Epithelial cell of proximal tubule (primary cell): Measurements from ENCODE around the gene COMMD2. TPM values are rescaled to one million over a fixed set of nuclear protein-coding genes. Genes with fewer than 3 reads are reported as not detected.

ENCODE experiments used
- DNase-seq: peaks from one replicate; pipeline ENCODE4 v3.0.0-alpha.2; 2011; ENCODE audit warnings: low read depth
- H3K4me3 ChIP-seq: 2 replicates; pipeline ENCODE4 v1.5.1; 2011; ENCODE audit warnings: low read depth, mild to moderate bottlenecking, low read length
- total RNA-seq: library from RNA; depleted of rRNA; stranded (reverse); fragments of >200 nt; gene quantifications from 2 replicates; pipeline ENCODE4 v1.2.3, GENCODE V29; 2015
- TF ChIP-seq, protein P1 (sequence below): conservative IDR thresholded peaks from 2 replicates; pipeline ENCODE4 v1.5.1; 2012; ENCODE audit warnings: low read depth, mild to moderate bottlenecking, low read length

COMMD2 gene
- total RNA-seq, 1 donor from 2014 or later: 22.0 TPM

DNA sequence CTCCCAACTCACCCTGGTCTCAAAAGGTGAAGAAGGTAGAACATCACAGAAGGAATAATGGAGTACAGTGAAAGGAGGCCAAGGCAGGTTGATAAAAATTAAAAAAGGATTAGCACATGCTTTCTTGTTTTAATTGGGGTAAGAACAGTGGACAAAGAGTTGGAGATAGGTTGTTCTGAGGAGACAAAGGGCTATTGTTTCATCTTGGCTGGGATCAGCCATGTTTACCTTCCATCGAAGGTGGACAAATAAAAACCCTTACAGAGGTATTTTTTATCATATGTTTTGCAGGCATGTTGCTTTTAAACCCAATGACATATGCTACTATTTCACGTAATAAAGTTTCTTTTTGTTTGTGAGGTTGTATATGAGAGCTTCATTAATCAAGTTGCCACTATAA lies 12.9 kb downstream of the COMMD2 start:
- TF ChIP-seq, protein P1, sequence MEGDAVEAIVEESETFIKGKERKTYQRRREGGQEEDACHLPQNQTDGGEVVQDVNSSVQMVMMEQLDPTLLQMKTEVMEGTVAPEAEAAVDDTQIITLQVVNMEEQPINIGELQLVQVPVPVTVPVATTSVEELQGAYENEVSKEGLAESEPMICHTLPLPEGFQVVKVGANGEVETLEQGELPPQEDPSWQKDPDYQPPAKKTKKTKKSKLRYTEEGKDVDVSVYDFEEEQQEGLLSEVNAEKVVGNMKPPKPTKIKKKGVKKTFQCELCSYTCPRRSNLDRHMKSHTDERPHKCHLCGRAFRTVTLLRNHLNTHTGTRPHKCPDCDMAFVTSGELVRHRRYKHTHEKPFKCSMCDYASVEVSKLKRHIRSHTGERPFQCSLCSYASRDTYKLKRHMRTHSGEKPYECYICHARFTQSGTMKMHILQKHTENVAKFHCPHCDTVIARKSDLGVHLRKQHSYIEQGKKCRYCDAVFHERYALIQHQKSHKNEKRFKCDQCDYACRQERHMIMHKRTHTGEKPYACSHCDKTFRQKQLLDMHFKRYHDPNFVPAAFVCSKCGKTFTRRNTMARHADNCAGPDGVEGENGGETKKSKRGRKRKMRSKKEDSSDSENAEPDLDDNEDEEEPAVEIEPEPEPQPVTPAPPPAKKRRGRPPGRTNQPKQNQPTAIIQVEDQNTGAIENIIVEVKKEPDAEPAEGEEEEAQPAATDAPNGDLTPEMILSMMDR: no peak
- DNase-seq: no peak
- no peak overlapping the region for H3K4me3 ChIP-seq

DNA sequence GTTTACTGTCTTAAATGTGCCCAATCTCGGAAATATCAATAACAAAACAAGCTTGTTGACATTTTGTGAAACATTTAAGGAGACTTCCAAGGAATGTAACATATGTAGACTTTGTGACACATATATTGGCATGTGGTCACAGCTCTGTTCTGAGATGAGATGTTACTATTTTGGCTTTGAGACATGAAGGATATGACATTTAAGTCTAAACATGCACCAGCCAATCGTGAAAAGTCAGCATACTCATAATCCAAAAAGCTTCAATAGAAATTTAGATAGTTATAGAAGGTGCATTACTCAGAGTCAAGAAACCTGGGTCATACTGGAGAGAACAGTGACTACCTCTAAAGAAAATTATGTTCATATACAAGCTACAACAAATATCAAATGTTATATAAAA lies 13.4 kb downstream of the COMMD2 start:
- H3K4me3 ChIP-seq: no peak overlapping the region
- no peak for DNase-seq
- TF ChIP-seq, protein P1: no peak

DNA sequence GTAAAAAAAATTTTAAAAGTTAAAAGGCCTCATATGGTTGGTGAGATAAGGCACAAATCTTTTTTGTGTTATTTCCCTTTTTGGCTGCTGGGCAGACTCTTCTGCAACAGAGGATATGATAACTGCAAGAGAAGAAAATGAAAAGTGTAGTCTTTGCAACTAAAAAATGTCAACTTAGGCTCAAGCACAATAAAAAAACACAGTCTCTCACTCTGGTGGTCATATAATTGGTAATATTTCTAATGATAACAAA lies 15.4 kb downstream of the COMMD2 start:
- TF ChIP-seq, protein P1: no peak
- no peak for DNase-seq
- no peak overlapping the region for H3K4me3 ChIP-seq

DNA sequence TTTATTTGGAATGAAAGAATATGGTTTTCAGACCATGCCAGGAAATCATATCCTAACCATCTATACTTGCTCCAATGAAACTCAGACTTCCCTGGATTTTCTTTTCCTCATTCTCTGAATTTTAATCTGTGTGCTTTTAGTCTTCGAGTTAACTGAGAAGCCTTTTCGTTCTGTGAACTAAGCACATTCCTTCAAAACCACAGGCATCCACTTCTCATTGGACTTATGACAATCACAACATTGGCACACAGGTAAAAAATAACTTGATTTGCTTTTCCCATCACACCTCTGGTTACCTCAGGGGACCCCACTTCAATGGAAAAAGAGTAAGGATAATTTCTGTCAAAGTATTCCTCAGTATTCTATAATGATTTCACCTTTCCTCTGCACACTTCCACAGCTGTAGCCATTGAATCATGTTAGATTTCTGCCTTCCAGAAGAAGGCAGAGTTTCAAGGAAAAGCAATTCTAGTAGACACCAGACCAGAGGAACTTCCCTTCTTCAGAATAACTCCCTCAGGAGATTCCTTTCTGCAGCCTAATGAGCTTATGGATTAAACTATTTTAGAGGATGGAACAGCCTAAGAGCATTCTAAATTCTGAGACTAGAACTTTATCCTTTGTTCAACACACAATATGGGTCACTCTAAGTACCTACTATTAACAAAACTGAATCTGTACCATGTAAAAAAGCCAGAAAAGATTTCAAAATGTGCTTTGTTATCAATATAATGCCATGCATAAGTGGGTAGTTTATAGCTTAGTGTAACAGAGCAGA lies 15.9 kb downstream of the COMMD2 start:
- TF ChIP-seq, protein P1: no peak
- H3K4me3 ChIP-seq: no peak overlapping the region
- DNase-seq: peak; percentile 93

DNA sequence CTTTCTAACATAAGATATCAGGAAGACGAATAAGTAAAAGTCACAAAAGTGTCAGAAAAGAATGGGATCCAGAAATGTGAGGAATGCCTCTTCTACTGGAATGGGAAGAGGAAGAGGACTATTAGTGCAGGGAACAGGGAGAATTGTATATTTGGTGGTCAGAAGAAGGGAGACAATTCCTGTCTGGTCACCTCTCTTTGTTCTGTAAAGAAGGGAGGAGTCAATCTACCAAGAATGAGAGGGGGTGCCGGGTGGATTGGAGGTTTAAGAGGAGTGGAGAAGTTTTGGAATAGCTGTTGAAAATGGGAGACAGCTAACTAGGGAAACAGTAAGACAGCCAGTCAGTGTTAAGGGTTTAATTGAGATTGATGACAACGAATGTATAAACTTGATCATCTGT lies 20.1 kb downstream of the COMMD2 start:
- DNase-seq: no peak
- TF ChIP-seq, protein P1: no peak
- no peak overlapping the region for H3K4me3 ChIP-seq

DNA sequence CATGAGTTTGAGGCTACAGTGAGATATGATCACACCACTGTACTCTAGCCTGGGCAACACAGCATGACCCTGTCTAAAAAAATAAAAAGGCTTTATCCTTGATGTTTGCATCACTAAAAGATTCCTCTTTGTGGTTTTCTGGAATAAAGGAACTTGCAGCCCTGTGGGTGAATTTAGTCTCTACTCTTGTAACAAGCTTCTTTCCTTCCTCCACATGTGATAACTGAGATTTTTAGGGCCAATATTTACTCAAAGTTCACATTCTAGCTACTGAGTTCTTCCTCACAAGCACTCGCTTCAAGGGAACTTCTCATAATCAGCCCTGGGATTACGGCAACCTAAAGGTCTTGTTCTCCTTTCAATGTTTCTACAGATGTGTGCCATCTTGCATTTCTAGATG lies 24.6 kb downstream of the COMMD2 start:
- no peak for DNase-seq
- TF ChIP-seq, protein P1: no peak

DNA sequence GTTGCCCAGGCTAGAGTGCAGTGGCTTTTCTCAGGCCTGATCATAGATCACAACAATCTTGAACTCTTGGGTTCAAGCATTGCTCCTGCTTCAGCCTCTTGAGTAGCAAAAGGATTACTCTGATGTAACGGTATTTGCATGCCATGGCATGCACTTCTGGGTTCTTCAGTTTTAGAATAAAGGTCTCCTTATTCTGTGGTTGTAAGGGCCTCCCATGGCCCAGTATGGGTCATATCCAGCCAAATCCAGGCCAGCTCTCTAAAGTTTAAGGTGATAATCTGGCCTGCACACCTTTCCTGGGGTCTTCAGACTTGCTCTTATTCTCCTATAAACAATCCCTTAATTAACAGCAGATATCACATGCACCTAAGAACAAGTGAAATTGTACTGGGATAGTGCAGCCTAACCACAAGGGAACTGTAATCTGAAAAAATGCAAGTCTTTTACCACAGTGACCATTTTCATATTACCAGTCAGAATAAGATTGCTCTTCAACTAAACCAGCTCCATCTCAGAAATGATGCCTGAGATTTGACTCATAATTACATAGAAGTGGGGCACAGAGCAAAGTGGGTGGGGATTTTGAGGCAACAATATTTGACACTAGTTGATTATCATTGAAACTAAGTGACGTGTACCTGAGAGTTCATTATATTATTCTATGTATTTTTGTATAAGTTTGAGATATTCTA lies 25.4 kb downstream of the COMMD2 start:
- TF ChIP-seq, protein P1: no peak
- H3K4me3 ChIP-seq: no peak overlapping the region
- DNase-seq: no peak

More for the DNA sequence above, 24.6 kb downstream of the COMMD2 start:
- no peak overlapping the region for H3K4me3 ChIP-seq
